Measurements from ENCODE around the gene GDPD5.

DNA sequence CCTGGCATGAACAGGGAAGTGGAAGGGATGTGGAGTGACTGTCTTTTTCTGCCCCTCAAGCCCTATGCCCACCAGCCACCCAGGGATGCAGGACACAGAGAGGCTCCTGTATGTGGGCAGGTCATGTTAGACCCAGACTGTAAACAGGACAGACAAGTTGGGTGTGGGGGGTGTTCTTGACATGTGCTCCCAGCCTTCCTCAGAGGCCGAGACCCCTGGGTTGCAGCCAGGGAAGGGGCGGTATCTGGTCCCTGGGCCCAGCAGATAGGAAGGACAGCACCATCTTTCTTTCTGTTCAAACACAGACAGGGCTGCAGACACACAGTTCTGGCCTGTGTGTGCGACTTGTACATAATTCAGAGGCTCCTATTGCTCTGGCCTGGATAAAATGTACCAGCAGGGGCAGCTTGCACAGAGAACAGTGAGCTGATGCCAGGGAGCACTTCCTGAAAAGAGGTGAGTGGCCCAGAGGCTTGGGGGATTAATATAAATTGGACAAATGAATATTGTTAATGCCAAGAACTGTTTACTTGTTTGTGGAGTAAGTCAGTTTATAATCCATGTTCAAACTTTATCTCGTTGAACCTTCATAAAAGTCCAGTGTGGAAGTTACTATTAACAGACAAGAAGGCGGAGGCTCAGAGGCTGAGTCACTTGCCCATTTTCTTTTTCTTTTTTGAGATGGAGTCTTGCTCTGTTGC is 16.6 kb downstream of the GDPD5 start:
- no peak for TF ChIP-seq EZH2 (IDR thresholded peaks at IDR 0.05; ENCODE audit: borderline replicate concordance, low read length)
- TF ChIP-seq, protein P1, sequence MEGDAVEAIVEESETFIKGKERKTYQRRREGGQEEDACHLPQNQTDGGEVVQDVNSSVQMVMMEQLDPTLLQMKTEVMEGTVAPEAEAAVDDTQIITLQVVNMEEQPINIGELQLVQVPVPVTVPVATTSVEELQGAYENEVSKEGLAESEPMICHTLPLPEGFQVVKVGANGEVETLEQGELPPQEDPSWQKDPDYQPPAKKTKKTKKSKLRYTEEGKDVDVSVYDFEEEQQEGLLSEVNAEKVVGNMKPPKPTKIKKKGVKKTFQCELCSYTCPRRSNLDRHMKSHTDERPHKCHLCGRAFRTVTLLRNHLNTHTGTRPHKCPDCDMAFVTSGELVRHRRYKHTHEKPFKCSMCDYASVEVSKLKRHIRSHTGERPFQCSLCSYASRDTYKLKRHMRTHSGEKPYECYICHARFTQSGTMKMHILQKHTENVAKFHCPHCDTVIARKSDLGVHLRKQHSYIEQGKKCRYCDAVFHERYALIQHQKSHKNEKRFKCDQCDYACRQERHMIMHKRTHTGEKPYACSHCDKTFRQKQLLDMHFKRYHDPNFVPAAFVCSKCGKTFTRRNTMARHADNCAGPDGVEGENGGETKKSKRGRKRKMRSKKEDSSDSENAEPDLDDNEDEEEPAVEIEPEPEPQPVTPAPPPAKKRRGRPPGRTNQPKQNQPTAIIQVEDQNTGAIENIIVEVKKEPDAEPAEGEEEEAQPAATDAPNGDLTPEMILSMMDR (IDR thresholded peaks at IDR 0.05; ENCODE audit: low read length): no peak
